Activated CD4-positive, alpha-beta T cell treated with anti-CD3 and anti-CD28 coated beads, Interleukin-2, Interleukin-4, amounts not matched to agents 100 ng/mL and 50 ng/mL, durations not matched to agents 16 hours and 8 hours (primary cell): ENCODE measurements around the gene MAN1C1.

Experiments used
- DNase-seq: peaks from one replicate; pipeline ENCODE4 v3.0.0-alpha.2; 2020; ENCODE audit warnings: low spot score

The MAN1C1 gene

DNA sequence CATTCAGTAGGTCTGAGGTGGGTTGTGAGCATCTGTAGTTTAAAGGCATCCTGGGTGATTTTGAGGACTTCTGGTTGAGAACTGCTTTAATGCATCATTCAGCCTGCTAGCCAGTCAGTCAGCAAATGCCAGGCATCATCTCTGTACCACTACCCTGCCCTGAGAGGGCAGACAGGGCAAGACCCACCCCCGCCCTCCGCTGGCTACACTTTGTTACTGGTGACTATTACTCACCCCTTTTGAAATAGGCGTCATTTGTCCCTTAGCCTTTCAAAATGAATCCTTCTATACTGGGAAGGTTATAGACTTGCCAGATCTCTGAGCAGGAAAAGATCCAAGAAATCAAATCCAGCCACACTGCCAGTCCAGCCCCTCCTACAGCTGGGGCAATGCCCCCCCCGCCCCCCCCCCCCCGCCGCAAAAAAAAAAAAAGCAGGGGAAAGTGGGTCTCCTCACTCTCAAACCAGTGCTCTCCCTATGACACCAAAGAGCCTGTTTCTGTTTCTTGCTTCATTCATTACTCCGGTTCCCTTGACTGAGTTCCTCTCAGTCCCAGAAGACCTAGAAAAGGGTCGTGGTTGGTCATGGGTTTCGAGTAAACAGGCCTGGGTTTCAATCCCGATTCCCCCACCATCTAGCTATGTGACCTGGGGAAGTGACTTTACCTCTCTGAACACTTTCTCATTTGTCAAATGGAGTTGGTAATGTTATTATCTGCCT is 187.8 kb downstream of the MAN1C1 start:
- peak; percentile 31 for DNase-seq

DNA sequence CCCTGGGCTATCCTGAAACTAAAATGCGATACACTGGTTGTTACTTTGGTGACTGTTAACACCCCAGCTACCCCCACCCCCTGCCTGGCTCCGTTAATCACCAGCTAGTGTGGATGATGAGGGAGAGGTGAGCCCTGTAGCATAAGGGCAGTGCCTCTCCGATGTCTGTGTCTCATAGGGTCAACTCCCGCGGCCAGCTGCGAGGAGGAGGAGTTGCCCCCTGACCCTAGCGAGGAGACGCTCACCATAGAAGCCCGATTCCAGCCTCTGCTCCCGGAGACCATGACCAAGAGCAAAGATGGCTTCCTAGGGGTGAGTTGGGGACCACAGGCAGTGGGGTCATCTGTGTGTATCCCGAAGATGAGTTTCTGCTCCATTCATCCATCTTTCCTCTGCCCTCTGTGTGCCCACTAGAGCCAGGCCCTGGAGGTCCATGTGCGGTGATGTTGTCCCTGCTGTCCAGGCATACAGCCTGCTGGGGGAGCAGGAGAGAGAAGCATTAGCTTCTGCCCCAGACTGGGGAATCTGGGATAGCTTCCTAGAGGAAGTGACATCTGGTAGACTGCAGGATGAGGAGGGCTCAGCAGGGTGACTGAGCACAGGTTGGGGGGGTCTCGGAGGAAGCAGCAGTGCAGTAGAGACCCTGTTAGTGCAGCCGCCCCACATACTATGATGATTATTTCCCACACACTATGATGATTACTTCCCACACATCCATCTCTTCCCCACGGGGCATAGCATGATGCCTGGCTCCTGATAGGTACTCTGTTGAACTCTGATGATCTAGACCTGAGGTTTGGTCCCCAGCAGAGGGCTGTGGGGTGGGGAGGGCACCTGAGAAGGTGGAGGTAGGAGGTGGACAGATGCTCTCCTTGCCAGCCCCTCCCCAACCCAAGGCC is 188.6 kb downstream of the MAN1C1 start:
- DNase-seq = no peak

- DNase-seq = no peak
These were observed 189.3 kb downstream of the MAN1C1 start for GRCh38 chr1:25805863-25806225.

DNA sequence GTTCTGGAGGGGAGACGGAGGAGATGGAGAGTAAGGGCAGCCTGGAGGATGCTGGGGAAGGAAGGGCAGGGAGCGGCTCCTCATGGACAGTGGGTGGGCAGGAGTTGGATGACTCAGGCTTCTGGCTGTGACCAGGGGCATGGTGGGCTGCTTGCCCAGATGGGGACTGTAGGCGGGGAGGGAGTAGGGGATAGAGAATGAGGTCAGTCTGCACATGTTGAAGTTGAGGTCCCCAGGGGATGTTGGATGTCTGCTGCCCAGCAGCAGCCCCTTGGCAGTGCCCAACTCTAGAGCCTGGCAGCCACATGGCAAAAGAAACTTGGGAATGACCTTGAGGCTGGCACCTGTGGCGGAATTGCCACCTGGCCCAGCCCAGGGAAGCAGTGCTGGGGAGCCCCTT is 189.8 kb downstream of the MAN1C1 start:
- no peak for DNase-seq

DNA sequence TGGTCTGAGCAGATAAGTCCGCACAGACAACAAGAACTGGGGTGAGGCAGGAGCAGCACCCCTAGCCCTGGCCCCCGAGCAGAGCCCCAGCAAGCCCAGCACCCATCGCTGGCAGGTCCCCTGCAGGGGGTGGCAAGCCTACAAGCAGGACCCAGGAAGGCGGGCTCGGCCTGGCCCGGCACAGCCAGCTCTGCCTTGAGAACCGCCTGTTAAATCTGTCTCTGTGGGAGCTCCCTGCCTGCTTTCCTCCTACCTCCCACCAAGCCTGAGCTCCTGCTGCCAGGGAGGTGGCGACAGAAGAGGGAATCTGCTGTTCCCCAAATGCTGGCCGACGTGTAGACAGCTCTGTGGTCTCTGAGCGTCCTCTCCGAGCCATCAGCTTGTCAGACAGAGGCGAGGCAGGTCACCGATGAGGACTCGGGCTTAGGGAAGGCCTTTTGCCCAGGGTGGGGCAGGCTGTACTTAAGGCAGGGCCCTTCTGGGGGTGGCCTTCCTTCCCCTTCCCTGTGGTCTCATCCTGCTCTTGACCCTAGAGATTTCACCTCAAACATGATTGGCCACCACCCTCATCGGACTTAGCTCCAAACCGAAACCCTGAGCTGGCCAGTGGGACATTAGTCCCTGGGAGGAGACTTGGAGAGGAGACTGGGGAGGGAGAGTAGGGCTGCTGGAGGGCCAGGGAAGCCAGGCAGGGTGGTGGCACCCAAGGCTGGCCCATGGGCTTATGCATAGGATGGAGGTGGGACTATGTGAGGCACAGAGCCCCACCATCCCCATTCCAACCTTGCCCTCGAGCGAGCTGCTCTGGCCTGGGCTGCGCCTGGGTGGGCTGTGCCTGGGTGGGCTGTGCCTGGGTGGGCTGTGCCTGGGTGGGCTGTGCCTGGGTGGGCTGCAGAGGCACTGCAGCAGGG is 191.1 kb downstream of the MAN1C1 start:
- DNase-seq = no peak

GRCh38 chr1:25808481-25809244 is 192.1 kb downstream of the MAN1C1 start:
- DNase-seq = no peak

DNA sequence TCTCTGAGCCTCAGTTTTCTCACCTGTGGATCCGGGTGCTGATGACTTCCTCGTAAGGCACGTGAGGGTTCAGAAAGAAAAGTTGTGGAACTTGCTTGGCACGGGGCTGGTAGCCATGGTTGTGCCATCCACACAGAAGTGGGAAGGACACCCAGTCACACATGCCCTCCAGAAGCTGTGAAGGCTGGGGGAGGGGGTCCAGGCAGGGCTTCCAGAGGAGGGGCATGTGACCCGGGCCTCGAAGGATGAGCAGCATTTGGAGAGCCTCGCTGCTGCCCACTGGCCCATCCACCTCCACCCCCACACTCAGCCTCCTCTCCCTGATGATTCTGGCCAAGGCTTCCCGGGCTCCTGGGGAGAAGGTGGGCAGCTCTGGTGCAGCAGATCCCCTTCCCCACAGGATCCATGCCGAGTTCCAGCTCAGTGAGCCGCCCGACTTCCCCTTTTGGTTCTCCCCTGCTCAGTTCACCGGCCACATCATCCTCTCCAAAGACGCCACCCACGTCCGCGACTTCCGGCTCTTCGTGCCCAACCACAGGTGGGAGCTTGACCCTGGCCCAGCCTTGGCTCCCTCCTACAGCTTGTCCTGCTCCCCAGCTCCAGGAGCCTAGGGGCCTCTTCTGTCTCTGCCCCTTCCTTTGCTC is 192.8 kb downstream of the MAN1C1 start:
- no peak for DNase-seq

DNA sequence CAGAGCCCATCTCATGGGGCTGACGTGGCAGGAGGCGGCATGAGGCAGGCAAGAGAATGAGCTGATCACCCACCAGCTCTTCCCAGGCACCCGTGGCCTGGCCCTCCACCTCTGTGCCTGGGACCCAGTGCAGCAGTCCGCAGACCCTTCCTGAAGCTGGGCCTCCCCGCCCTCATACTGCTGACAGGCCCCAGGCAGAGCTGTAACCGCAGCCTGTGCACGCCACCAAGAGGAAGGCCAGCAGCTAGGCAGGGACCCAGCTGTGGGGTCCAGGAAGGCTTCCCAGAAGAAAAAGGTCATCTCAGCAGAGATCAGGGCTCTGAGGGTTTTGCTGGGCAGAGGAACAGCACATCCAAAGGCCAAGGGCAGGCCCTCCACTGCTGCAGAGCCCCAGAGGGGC is 193.3 kb downstream of the MAN1C1 start:
- no peak for DNase-seq

DNA sequence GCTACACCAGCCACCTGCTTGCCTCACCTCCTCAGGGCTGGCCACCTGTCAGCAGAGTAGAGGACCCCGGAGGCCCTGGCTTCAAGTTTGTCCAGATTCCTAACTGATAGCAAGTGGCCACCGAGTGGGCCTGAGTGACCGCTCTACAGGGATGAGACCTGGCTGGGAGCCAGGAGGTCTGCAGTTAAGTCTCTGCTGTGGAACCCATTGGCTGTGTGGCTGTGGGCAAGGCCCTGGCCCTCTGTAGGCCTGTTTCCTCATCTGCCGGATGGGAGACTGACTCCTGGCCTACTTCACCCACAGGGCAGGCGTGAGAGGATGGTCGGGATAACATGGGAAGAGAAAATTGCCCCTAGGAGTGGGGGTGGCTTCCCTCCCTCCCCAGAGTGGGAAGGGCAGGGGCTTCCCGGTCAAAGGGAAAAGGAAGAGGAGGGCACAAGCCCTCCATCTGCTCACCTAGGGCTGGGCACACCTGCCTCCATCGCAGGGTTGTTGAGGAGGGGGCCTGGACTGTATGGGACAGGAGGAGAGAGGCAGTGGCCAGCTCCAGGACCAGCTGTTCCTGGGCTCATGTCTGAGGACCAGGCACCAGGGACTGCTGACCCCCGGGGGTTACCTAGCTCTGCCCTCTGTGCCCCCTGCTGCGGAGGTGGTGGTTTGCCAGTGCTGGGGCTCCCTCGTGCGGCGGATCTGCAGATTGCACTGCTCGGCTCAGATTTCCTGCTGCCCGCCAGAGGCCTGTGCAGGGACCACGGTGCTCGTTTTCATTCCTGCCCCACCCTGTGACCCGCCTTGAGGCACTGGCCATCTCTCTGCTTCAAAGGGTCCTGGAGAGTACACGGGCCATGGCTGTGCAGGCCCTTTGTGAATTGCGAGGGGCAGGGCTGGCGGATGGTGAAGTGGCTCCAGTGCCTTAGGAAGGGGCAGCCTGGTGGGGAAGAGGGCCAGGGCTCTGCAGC is 194.0 kb downstream of the MAN1C1 start:
- DNase-seq = peak; percentile 73

- DNase-seq = no peak
These were observed 194.9 kb downstream of the MAN1C1 start for GRCh38 chr1:25811384-25812082.

DNA sequence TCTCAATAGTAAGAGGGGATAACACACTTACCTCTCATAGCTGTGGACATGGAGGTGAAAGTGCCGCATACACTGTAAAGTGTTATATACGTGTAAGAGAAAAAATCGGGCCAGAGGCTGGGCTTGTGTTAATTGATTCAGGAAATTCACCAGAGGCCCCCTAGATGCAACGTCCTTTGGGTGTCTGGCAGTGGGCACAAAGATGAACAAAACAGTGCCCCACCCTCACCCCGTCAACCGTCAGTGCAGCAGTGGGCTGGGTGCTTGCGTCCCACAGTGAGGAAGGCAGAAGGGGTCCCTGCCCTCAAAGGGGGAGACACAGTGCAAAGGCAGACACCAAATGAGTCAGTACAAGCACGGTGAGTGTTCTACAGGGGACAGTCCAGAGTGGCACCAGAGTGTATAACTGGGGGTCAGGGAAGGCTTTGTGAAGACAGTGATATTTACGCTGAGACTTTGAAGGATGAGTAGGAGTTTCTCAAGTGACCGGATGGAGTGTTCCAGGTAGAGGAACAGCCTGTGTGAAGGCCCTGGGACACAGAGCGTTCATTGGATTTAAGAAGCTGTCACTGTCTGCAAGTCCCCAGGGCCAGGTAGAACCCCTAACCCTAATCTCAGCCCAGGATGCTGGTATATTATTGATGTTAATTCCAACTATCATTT is 196.6 kb downstream of the MAN1C1 start:
- DNase-seq = no peak

GRCh38 chr1:25813734-25814471 is 197.3 kb downstream of the MAN1C1 start:
- DNase-seq = no peak

DNA sequence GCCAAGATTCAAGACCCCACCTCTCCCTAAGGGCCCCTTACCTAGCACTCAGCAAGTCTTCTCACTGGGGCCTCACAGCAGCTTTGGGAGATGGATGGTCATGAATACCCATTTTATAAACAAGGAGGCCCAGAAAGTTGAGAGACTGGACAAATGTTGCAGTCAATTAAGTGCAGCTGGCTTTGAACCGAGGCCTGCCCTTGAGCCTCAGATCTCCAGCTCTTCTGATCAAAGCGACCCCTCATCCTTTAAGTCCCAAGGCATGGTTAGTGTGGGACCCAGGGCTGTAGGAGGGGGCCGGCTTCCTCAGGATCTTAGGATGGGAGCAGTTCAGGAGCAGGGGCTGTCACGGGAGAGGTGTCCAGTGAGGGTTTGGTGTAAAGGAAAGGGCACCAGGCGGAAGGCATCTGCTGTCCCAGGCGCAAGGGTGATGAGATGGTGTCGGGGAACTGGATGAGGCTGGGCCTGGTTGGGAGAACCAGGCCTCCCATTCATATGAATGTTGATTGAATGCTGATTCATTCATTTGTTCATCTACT is 198.0 kb downstream of the MAN1C1 start:
- DNase-seq = no peak

- no peak for DNase-seq
These were observed 198.9 kb downstream of the MAN1C1 start for GRCh38 chr1:25815208-25816111.

GRCh38 chr1:25816112-25816718 is 199.6 kb downstream of the MAN1C1 start:
- no peak for DNase-seq

DNA sequence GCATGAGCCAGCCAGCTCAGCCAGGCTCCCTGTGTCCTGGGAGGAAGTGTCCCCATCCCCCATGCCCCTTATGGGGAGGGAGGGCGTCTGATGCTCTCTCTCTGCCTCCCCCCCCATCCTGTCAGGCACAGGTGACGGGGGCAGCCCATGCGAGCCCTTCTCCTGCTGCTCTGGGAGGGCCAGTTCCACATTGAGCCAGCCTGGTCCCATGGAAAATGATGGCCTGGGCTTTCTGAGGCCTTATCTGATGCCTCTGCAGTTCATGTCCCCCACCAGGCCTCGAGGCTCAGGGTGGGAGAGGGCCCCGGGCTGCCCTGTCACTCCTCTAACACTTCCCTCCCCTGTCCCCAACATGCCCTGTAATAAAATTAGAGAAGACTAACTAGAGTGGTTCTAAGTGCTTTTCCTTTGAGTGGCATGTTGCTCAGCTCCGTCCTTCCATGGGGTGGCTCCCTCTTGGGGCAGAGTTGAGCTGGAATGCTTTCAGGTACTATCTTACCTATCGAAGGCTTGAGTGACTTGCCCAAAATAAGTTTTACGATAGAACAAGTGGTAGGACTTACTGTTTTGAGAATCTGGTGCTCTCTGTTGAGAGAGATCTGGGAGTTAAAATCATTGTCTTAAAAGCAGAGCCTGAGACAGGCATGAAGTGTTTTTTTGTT is 201.4 kb downstream of the MAN1C1 start:
- DNase-seq = no peak
